Retinal pigment epithelial cell (primary cell): ENCODE measurements around the gene PSD4.
A peak's percentile ranks its signal among the peaks of the same experiment; 100 is the strongest.

ENCODE experiments used
- DNase-seq: peaks from one replicate; pipeline ENCODE4 v3.0.0-alpha.2; 2010; ENCODE audit warnings: low read depth
- H3K4me3 ChIP-seq: 2 replicates; pipeline ENCODE4 v1.5.1; 2011; ENCODE audit warnings: mild to moderate bottlenecking, low read length, control low read depth, moderate library complexity
- TF ChIP-seq, protein P1 (sequence below): conservative IDR thresholded peaks from 2 replicates; pipeline ENCODE4 v1.5.1; 2011; ENCODE audit warnings: low read depth, low read length, control low read depth, inconsistent platforms

The PSD4 gene

DNA sequence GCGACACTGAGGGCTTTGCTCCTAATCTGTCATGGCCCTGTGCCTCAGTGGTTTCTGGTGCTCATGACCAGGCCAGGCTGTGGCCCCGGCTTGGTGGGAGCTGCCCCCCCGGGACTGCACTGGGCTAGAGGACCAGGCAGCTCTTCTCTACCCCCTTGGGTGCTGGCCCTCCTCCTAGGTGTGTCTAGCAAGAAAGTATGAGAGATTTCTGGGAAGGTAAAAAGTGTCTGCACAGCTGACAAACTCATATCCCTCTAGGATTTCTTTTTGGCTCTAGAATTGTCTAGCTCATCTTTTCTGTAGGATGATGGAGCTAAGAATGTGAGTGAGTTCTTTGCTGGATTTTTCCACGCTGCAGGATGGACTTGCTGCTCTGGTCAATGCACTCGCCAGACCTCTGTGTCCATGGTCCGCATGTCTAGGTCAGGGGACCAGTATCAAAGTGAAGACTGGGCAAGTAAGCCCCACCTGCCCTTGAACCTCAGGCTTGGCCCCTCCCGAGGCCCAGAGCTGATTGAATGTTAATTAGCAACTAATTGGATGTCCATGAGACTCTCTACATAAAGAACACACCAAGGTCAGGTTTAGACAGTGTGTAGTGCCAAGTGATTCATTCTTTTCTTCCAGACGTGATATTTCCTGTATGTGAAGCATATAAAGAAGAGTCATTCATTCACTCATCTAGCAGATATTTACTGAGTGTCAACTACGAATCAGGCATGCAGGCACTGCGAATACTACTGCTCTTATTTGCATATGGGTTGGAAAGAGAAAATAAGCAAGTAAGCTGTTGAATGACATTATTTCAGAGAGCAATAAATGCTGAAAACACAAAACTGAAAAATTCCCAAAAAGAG, 15.6 kb upstream of the PSD4 start:
- TF ChIP-seq, protein P1, sequence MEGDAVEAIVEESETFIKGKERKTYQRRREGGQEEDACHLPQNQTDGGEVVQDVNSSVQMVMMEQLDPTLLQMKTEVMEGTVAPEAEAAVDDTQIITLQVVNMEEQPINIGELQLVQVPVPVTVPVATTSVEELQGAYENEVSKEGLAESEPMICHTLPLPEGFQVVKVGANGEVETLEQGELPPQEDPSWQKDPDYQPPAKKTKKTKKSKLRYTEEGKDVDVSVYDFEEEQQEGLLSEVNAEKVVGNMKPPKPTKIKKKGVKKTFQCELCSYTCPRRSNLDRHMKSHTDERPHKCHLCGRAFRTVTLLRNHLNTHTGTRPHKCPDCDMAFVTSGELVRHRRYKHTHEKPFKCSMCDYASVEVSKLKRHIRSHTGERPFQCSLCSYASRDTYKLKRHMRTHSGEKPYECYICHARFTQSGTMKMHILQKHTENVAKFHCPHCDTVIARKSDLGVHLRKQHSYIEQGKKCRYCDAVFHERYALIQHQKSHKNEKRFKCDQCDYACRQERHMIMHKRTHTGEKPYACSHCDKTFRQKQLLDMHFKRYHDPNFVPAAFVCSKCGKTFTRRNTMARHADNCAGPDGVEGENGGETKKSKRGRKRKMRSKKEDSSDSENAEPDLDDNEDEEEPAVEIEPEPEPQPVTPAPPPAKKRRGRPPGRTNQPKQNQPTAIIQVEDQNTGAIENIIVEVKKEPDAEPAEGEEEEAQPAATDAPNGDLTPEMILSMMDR, result no peak
- no peak for DNase-seq
- H3K4me3 ChIP-seq, result peak overlapping the region; percentile 52

- no peak overlapping the region for H3K4me3 ChIP-seq
- DNase-seq, result no peak
- TF ChIP-seq, protein P1, result no peak
These were observed 14.8 kb upstream of the PSD4 start for GRCh38 chr2:113158884-113159553.

DNA sequence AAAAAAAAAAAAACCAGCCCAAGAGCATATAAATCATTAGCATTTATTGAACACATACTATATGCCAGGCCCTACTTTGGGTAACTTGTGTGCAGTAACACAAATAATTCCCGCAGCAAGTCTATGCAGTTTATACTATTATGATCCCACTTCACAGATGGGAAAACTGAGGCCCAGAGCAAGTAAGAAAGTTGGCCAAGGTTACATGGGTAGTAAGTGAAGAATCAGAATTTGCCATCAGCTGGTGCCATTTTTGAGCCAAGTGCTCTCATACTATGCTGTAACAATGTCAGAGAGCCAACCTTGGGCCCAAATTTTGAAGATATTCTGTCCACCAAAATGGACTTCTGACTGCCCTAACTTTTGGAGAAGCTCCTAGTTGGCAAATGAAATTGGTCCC, 13.5 kb upstream of the PSD4 start:
- TF ChIP-seq, protein P1, result no peak

DNA sequence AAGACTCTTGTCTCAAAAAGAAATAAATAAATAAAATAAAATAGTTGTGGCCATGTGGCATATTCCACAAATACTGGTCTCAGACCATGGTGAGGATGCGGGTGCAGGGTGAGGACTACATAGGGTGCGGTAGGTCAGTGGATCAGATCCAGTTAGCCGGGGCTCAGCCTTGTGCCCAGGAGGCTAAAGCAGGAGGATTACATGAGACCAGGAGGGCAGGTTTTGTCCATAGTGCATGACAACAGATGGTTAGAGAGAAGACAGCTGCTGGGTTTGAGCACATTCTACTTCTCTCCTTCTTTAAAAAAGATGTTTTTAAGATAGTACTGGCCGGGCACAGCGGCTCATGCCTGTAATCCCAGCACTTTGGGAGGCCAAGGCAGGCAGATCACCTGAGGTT, 12.8 kb upstream of the PSD4 start:
- no peak overlapping the region for H3K4me3 ChIP-seq
- TF ChIP-seq, protein P1, result no peak
- DNase-seq, result no peak

More for the DNA sequence above, 13.5 kb upstream of the PSD4 start:
- DNase-seq, result no peak
- H3K4me3 ChIP-seq, result no peak overlapping the region

GRCh38 chr2:113162173-113162572, 11.6 kb upstream of the PSD4 start:
- H3K4me3 ChIP-seq, result no peak overlapping the region
- TF ChIP-seq, protein P1, result no peak
- DNase-seq, result no peak

GRCh38 chr2:113162869-113163268, 10.9 kb upstream of the PSD4 start:
- no peak for DNase-seq
- no peak overlapping the region for H3K4me3 ChIP-seq
- TF ChIP-seq, protein P1, result no peak
